Body of pancreas (tissue), 4 donors: Measurements from ENCODE around the gene RABGEF1.
"Not testable (repeated sequence)": the region's sequence is repeated elsewhere in the genome, so short reads cannot be mapped to it uniquely, and the experiment has no call there.

Experiments
- CTCF ChIP-seq, 7 experiments: fragments of 450-650 bp in 4 of 7; fragments of 200-600 bp in 3 of 7; sonication (generic) in 3 of 7; IDR thresholded peaks; one replicate each; pipeline ENCODE4 v1.5.1; 2016 to 2019; ENCODE audit warnings: antibody characterized with exemption in 7 of 7
- POLR2A ChIP-seq, 3 donors: fragments of 450-650 bp; IDR thresholded peaks; one replicate each; pipeline ENCODE4 v1.6.1; 2016; ENCODE audit warnings: antibody characterized with exemption in 3 of 3, mild to moderate bottlenecking in 2 of 3

- not testable (repeated sequence) for TF ChIP-seq POLR2A, CTCF (IDR thresholded peaks at IDR 0.05)
These were observed 23.3 kb downstream of the RABGEF1 start for GRCh38 chr7:66763633-66764355.
